Smooth muscle cell (in vitro differentiated cells): ENCODE data around the gene MYH13. TPM values are rescaled to one million over a fixed set of nuclear protein-coding genes. Genes with fewer than 3 reads are reported as not detected.

Experiments used
- DNase-seq: peaks from one replicate; lab custom pipeline; 2025; ENCODE audit not compliant: unreplicated experiment; lab: John Stamatoyannopoulos, UW
- H2AFZ ChIP-seq: fragments of 200-600 bp; sonication (generic); 2 replicates; pipeline ENCODE4 v1.6.0; 2016; ENCODE audit warnings: antibody characterized with exemption, low read depth, mild to moderate bottlenecking
- H3F3A ChIP-seq: fragments of 200-600 bp; sonication (generic); 2 replicates; pipeline ENCODE4 v1.6.0; 2017; ENCODE audit warnings: antibody characterized with exemption, low read depth
- H3K27ac ChIP-seq: fragments of 200-600 bp; sonication (generic); 2 replicates; pipeline ENCODE4 v1.5.1; 2016; ENCODE audit warnings: low read depth, mild to moderate bottlenecking
- H3K27me3 ChIP-seq: fragments of 200-600 bp; sonication (generic); 2 replicates; pipeline ENCODE4 v1.6.1; 2016; ENCODE audit warnings: low read depth, mild to moderate bottlenecking
- H3K36me3 ChIP-seq: fragments of 200-600 bp; sonication (generic); 2 replicates; pipeline ENCODE4 v1.5.1; 2016; ENCODE audit warnings: low read depth
- H3K4me1 ChIP-seq: fragments of 200-600 bp; sonication (generic); 2 replicates; pipeline ENCODE4 v1.5.1; 2016; ENCODE audit warnings: low read depth
- H3K4me2 ChIP-seq: fragments of 200-600 bp; sonication (generic); 2 replicates; pipeline ENCODE4 v1.6.0; 2016; ENCODE audit warnings: mild to moderate bottlenecking
- H3K4me3 ChIP-seq: fragments of 200-600 bp; sonication (generic); 2 replicates; pipeline ENCODE4 v1.5.1; 2016; ENCODE audit warnings: mild to moderate bottlenecking
- H3K79me2 ChIP-seq: fragments of 200-600 bp; sonication (generic); 2 replicates; pipeline ENCODE4 v1.6.0; 2016; ENCODE audit warnings: low read depth, mild to moderate bottlenecking
- H3K9ac ChIP-seq: fragments of 200-600 bp; sonication (generic); 2 replicates; pipeline ENCODE4 v1.6.0; 2016; ENCODE audit warnings: low read depth
- H3K9me3 ChIP-seq: fragments of 200-600 bp; sonication (generic); replicated peaks from 2 replicates; pipeline ENCODE4 v1.5.1; 2016; ENCODE audit warnings: low read depth
- H4K20me1 ChIP-seq: fragments of 200-600 bp; sonication (generic); 2 replicates; pipeline ENCODE4 v1.6.0; 2016; ENCODE audit warnings: low read depth
- WGBS: methylation state at CpG from one replicate; pipeline ENCODE4 v1.1.7; 2016; ENCODE audit warnings: low lambda C conversion rate; 5-methylcytosine and 5-hydroxymethylcytosine counted together
- polyA plus RNA-seq: library from polyadenylated mRNA; unstranded; fragments of >200 nt; fragmentation: Nextera tagmentation; extraction: Ambion mirVana; gene quantifications from 2 replicates; pipeline ENCODE4 v1.2.1, GENCODE V29; 2016
- total RNA-seq: library from RNA; depleted of rRNA; stranded (reverse); fragments of >200 nt; gene quantifications from 2 replicates; pipeline ENCODE4 v1.2.3, GENCODE V29; 2014
- TF ChIP-seq, protein P1 (sequence below): fragments of 200-600 bp; sonication (generic); IDR thresholded peaks from 2 replicates; pipeline ENCODE4 v1.5.1; 2017; ENCODE audit warnings: borderline replicate concordance, mild to moderate bottlenecking, antibody characterized with exemption; ENCODE audit not compliant: insufficient read depth, poor library complexity, severe bottlenecking

Gene MYH13
- total and polyA plus RNA-seq, 2 experiments from 2014 or later = 0.09 TPM; not detected in 1

DNA sequence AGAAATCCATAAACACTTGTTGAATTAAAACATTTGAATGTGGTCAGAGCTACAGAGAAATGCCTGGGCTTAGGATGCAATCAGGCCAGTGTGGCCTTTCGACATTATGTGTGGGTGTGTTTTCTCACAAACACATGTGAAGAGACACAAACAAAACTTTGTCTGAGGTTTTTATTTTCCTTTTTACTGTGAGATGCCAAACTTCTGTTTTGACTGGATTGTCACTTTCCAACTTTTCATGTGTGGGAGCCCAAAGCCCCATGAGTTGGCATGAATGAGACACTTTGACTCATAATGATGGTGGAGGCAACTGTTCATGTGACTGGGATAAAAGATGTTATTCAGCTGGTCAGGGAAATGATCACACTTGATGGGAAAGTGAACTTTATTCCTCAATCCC, 102.5 kb downstream of the MYH13 start:
- H4K20me1 ChIP-seq = no peaks in the 10 kb centered on the region
- H3K79me2 ChIP-seq = no peaks in the 10 kb centered on the region
- H3K4me2 ChIP-seq = no peak overlapping the region
- H3K27ac ChIP-seq = peak overlapping the region; percentile 40
- no peak for DNase-seq
- no peaks in the 10 kb centered on the region for H3K36me3 ChIP-seq
- TF ChIP-seq, protein P1, sequence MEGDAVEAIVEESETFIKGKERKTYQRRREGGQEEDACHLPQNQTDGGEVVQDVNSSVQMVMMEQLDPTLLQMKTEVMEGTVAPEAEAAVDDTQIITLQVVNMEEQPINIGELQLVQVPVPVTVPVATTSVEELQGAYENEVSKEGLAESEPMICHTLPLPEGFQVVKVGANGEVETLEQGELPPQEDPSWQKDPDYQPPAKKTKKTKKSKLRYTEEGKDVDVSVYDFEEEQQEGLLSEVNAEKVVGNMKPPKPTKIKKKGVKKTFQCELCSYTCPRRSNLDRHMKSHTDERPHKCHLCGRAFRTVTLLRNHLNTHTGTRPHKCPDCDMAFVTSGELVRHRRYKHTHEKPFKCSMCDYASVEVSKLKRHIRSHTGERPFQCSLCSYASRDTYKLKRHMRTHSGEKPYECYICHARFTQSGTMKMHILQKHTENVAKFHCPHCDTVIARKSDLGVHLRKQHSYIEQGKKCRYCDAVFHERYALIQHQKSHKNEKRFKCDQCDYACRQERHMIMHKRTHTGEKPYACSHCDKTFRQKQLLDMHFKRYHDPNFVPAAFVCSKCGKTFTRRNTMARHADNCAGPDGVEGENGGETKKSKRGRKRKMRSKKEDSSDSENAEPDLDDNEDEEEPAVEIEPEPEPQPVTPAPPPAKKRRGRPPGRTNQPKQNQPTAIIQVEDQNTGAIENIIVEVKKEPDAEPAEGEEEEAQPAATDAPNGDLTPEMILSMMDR = no peak
- H3K4me3 ChIP-seq = no peak overlapping the region
- 33% methylated on average over 1 of the region's 1 CpG for WGBS
- H2AFZ ChIP-seq = no peak overlapping the region
- H3K27me3 ChIP-seq = no peaks in the 10 kb centered on the region
- H3K9me3 ChIP-seq = no peaks in the 10 kb centered on the region
- H3F3A ChIP-seq = peaks cover 11% of the 10 kb centered on the region
- H3K4me1 ChIP-seq = no peaks in the 10 kb centered on the region
- H3K9ac ChIP-seq = no peak overlapping the region

DNA sequence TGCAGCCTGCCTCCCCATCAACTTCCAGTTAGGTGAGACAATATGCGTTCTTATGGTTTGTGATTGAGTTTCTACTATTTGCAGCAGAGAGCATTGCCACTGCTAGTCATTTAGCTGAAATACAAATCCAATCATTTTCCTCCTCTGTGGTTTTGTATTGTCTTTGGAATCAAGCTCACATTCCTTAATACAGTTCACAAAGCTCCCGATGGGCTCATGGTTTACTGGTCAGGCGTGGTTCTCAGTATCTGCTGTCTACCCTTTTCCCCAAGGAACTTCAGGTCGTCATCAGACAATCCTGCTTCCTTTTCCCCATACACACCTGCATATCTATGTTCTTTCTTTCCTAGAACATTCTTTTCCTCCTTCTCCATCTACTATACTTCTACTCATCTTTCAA, 104.8 kb downstream of the MYH13 start:
- WGBS = 83% methylated on average over 4 of the region's 4 CpGs
- DNase-seq = no peak
- H3K4me2 ChIP-seq = no peak overlapping the region
- H2AFZ ChIP-seq = no peak overlapping the region
- no peaks in the 10 kb centered on the region for H3K36me3 ChIP-seq
- H3K4me3 ChIP-seq = no peak overlapping the region
- no peaks in the 10 kb centered on the region for H3K27me3 ChIP-seq
- H3K27ac ChIP-seq = no peak overlapping the region
- H3K79me2 ChIP-seq = no peaks in the 10 kb centered on the region
- TF ChIP-seq, protein P1 = no peak
- no peak overlapping the region for H3K9ac ChIP-seq
- no peaks in the 10 kb centered on the region for H4K20me1 ChIP-seq
- peaks cover 11% of the 10 kb centered on the region for H3F3A ChIP-seq
- H3K9me3 ChIP-seq = no peaks in the 10 kb centered on the region
- no peaks in the 10 kb centered on the region for H3K4me1 ChIP-seq

DNA sequence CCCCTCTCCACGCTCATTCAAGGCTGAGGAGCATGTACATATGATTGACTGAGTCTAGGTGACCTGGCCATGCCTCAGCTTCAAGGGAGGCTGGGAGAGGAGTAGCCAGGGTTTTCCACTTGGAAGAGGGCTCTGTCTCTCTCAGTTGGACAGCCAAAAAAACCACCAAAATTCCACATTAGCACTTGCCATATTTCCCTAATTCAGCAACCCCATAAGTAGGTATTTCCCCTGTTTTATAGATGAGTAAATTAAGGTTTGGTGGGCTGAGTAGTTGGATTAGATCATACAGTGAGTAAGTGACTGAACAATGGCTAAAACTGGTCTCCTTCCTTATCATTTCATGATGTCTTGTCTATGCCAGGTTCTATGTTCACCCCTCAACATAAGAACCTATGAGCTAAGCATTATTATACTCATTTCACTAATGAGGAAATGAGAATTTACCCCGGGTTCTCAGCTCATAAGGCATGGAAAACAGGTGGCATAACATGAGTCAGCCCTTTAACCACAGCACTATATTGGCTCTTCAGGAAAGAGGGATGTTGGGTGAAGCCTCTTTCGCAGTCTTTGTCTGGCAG, 106.4 kb downstream of the MYH13 start:
- no peaks in the 10 kb centered on the region for H3K9me3 ChIP-seq
- H3K27ac ChIP-seq = peak overlapping the region; percentile 85
- no peaks in the 10 kb centered on the region for H3K27me3 ChIP-seq
- peaks cover 11% of the 10 kb centered on the region for H3F3A ChIP-seq
- TF ChIP-seq, protein P1 = no peak
- no peak overlapping the region for H3K4me2 ChIP-seq
- no peaks in the 10 kb centered on the region for H3K36me3 ChIP-seq
- no peaks in the 10 kb centered on the region for H3K4me1 ChIP-seq
- no peak overlapping the region for H3K4me3 ChIP-seq
- H3K9ac ChIP-seq = peak overlapping the region; percentile 34
- WGBS = 95% methylated on average over 3 of the region's 3 CpGs
- no peaks in the 10 kb centered on the region for H4K20me1 ChIP-seq
- H2AFZ ChIP-seq = no peak overlapping the region
- H3K79me2 ChIP-seq = no peaks in the 10 kb centered on the region
- no peak for DNase-seq
